ENCODE measurements around the gene DIPK1A.

The DIPK1A gene

GRCh38 chr1:92951141-92951582 lies 10.1 kb downstream of the DIPK1A start:
- Mint-ChIP-seq H3K4me3 (no peak overlapping the region), H3K9me3 (no peaks in the 10 kb centered on the region), H3K36me3 (peaks cover 11% of the 10 kb centered on the region), H3K4me1 (peaks cover 34% of the 10 kb centered on the region), H3K27ac (no peak overlapping the region), H3K27me3 (no peaks in the 10 kb centered on the region)
- ATAC-seq (ENCODE audit: low read depth) = peak; percentile 89
- DNase-seq (ENCODE audit: low spot score in 2 of 2) = peak in 1 of 2 donors; percentile 44

GRCh38 chr1:92949937-92950817 lies 11.1 kb downstream of the DIPK1A start:
- ATAC-seq (ENCODE audit: low read depth) (no peak), DNase-seq (ENCODE audit: low spot score in 2 of 2) (no peak)
- H3K4me1 Mint-ChIP-seq = peaks cover 32% of the 10 kb centered on the region
- H3K36me3 Mint-ChIP-seq = peaks cover 10% of the 10 kb centered on the region
- H3K27me3 Mint-ChIP-seq = no peaks in the 10 kb centered on the region
- H3K27ac Mint-ChIP-seq = no peak overlapping the region
- no peak overlapping the region for H3K4me3 Mint-ChIP-seq
- no peaks in the 10 kb centered on the region for H3K9me3 Mint-ChIP-seq

GRCh38 chr1:92948071-92948470 lies 13.2 kb downstream of the DIPK1A start:
- peaks cover 10% of the 10 kb centered on the region for H3K36me3 Mint-ChIP-seq
- no peaks in the 10 kb centered on the region for H3K27me3 Mint-ChIP-seq
- no peak for ATAC-seq (ENCODE audit: low read depth)
- no peaks in the 10 kb centered on the region for H3K9me3 Mint-ChIP-seq
- no peak overlapping the region for H3K4me3 Mint-ChIP-seq
- DNase-seq (ENCODE audit: low spot score in 2 of 2) = no peak
- H3K27ac Mint-ChIP-seq = peak overlapping the region; percentile 3
- H3K4me1 Mint-ChIP-seq = peaks cover 43% of the 10 kb centered on the region

GRCh38 chr1:92945748-92946270 lies 15.5 kb downstream of the DIPK1A start:
- Mint-ChIP-seq H3K9me3 (no peaks in the 10 kb centered on the region), H3K27me3 (no peaks in the 10 kb centered on the region), H3K4me1 (peaks cover 43% of the 10 kb centered on the region), H3K4me3 (no peak overlapping the region), H3K27ac (peak overlapping the region; percentile 67), H3K36me3 (peaks cover 10% of the 10 kb centered on the region)
- no peak for DNase-seq (ENCODE audit: low spot score in 2 of 2)
- no peak for ATAC-seq (ENCODE audit: low read depth)

- Mint-ChIP-seq H3K4me1 (peaks cover 45% of the 10 kb centered on the region), H3K27me3 (no peaks in the 10 kb centered on the region), H3K9me3 (no peaks in the 10 kb centered on the region)
These were observed 16.1 kb downstream of the DIPK1A start for GRCh38 chr1:92944901-92945747.

GRCh38 chr1:92943502-92943847 lies 17.8 kb downstream of the DIPK1A start:
- no peak for ATAC-seq (ENCODE audit: low read depth)
- H3K4me1 Mint-ChIP-seq = peaks cover 51% of the 10 kb centered on the region

More at GRCh38 chr1:92944901-92945747, 16.1 kb downstream of the DIPK1A start:
- Mint-ChIP-seq H3K27ac (peak overlapping the region; percentile 67), H3K4me3 (peak overlapping the region; percentile 66), H3K36me3 (peaks cover 10% of the 10 kb centered on the region)
- ATAC-seq (ENCODE audit: low read depth) (peak; percentile 93), DNase-seq (ENCODE audit: low spot score in 2 of 2) (no peak)

GRCh38 chr1:92940541-92940940 lies 20.7 kb downstream of the DIPK1A start:
- H3K4me3 Mint-ChIP-seq = no peak overlapping the region
- DNase-seq (ENCODE audit: low spot score in 2 of 2) = no peak

More at GRCh38 chr1:92943502-92943847, 17.8 kb downstream of the DIPK1A start:
- H3K36me3 Mint-ChIP-seq = peaks cover 10% of the 10 kb centered on the region
- H3K4me3 Mint-ChIP-seq = peak overlapping the region; percentile 37
- DNase-seq (ENCODE audit: low spot score in 2 of 2) = no peak
- peak overlapping the region; percentile 67 for H3K27ac Mint-ChIP-seq
- H3K9me3 Mint-ChIP-seq = no peaks in the 10 kb centered on the region
- H3K27me3 Mint-ChIP-seq = no peaks in the 10 kb centered on the region

GRCh38 chr1:92937731-92938130 lies 23.5 kb downstream of the DIPK1A start:
- Mint-ChIP-seq H3K9me3 (no peaks in the 10 kb centered on the region), H3K27me3 (no peaks in the 10 kb centered on the region), H3K27ac (no peak overlapping the region), H3K4me1 (peaks cover 34% of the 10 kb centered on the region), H3K36me3 (peaks cover 1% of the 10 kb centered on the region), H3K4me3 (no peak overlapping the region)
- ATAC-seq (ENCODE audit: low read depth) (no peak), DNase-seq (ENCODE audit: low spot score in 2 of 2) (no peak)

More at GRCh38 chr1:92940541-92940940, 20.7 kb downstream of the DIPK1A start:
- H3K36me3 Mint-ChIP-seq = peaks cover 3% of the 10 kb centered on the region
- no peak for ATAC-seq (ENCODE audit: low read depth)
- peaks cover 43% of the 10 kb centered on the region for H3K4me1 Mint-ChIP-seq
- H3K9me3 Mint-ChIP-seq = no peaks in the 10 kb centered on the region
- H3K27me3 Mint-ChIP-seq = no peaks in the 10 kb centered on the region
- no peak overlapping the region for H3K27ac Mint-ChIP-seq

- H3K27ac Mint-ChIP-seq = peak overlapping the region; percentile 60
- H3K4me3 Mint-ChIP-seq = no peak overlapping the region
- no peaks in the 10 kb centered on the region for H3K27me3 Mint-ChIP-seq
- peaks cover 3% of the 10 kb centered on the region for H3K36me3 Mint-ChIP-seq
- no peaks in the 10 kb centered on the region for H3K9me3 Mint-ChIP-seq
- H3K4me1 Mint-ChIP-seq = peaks cover 36% of the 10 kb centered on the region
- ATAC-seq (ENCODE audit: low read depth) = no peak
- no peak for DNase-seq (ENCODE audit: low spot score in 2 of 2)
These were observed 24.4 kb downstream of the DIPK1A start for GRCh38 chr1:92936865-92937264.

- Mint-ChIP-seq H3K36me3 (peaks cover 5% of the 10 kb centered on the region), H3K27me3 (no peaks in the 10 kb centered on the region), H3K4me3 (peak overlapping the region; percentile 30), H3K27ac (peak overlapping the region; percentile 7), H3K9me3 (no peaks in the 10 kb centered on the region), H3K4me1 (peaks cover 40% of the 10 kb centered on the region)
- DNase-seq (ENCODE audit: low spot score in 2 of 2) (no peak), ATAC-seq (ENCODE audit: low read depth) (no peak)
These were observed 26.6 kb downstream of the DIPK1A start for GRCh38 chr1:92934395-92935378.

GRCh38 chr1:92933459-92933858 lies 27.8 kb downstream of the DIPK1A start:
- Mint-ChIP-seq H3K4me3 (no peak overlapping the region), H3K27ac (peak overlapping the region; percentile 19), H3K36me3 (peaks cover 8% of the 10 kb centered on the region), H3K27me3 (no peaks in the 10 kb centered on the region), H3K9me3 (no peaks in the 10 kb centered on the region), H3K4me1 (peaks cover 47% of the 10 kb centered on the region)
- DNase-seq (ENCODE audit: low spot score in 2 of 2) = no peak
- no peak for ATAC-seq (ENCODE audit: low read depth)

DNA sequence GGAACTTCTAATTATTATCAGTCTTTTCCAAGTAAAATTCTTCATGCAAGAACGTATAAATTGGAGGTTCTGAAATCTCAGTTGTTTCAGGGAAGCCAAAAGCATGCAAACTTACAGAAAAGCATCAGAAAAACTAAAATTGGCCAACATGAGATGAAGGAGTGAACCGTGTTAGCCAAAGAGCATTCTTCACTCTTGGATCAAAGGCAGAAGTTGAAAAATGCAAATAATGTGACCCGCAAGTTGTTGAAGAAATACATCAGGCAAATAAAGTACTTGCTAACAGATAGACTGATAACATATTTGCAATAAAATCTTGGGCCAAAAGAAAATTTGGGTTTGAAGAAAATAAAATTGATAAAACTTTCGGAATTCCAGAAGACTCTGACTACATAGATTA lies 29.6 kb downstream of the DIPK1A start:
- no peak overlapping the region for H3K4me3 Mint-ChIP-seq
- DNase-seq (ENCODE audit: low spot score in 2 of 2) = no peak
- peaks cover 53% of the 10 kb centered on the region for H3K4me1 Mint-ChIP-seq
- H3K9me3 Mint-ChIP-seq = no peaks in the 10 kb centered on the region
- H3K27ac Mint-ChIP-seq = no peak overlapping the region
- ATAC-seq (ENCODE audit: low read depth) = no peak
- peaks cover 11% of the 10 kb centered on the region for H3K36me3 Mint-ChIP-seq
- H3K27me3 Mint-ChIP-seq = no peaks in the 10 kb centered on the region

- peak overlapping the region; percentile 62 for H3K4me3 Mint-ChIP-seq
- H3K27me3 Mint-ChIP-seq = no peaks in the 10 kb centered on the region
- peak overlapping the region; percentile 35 for H3K27ac Mint-ChIP-seq
- peak; percentile 48 for ATAC-seq (ENCODE audit: low read depth)
- peaks cover 12% of the 10 kb centered on the region for H3K36me3 Mint-ChIP-seq
- H3K9me3 Mint-ChIP-seq = no peaks in the 10 kb centered on the region
- peaks cover 48% of the 10 kb centered on the region for H3K4me1 Mint-ChIP-seq
- DNase-seq (ENCODE audit: low spot score in 2 of 2) = no peak
These were observed 31.8 kb downstream of the DIPK1A start for GRCh38 chr1:92929461-92929860.

Data from memory B cell (primary cell).